ENCODE measurements around the gene NR3C2. TPM values are rescaled to one million over a fixed set of nuclear protein-coding genes. Genes with fewer than 3 reads are reported as not detected.

The NR3C2 gene
- total RNA-seq, 1 donor from 2014 or later: 0.79 TPM

GRCh38 chr4:148057984-148058859 lies 384.0 kb downstream of the NR3C2 start:
- TF ChIP-seq, protein P1, sequence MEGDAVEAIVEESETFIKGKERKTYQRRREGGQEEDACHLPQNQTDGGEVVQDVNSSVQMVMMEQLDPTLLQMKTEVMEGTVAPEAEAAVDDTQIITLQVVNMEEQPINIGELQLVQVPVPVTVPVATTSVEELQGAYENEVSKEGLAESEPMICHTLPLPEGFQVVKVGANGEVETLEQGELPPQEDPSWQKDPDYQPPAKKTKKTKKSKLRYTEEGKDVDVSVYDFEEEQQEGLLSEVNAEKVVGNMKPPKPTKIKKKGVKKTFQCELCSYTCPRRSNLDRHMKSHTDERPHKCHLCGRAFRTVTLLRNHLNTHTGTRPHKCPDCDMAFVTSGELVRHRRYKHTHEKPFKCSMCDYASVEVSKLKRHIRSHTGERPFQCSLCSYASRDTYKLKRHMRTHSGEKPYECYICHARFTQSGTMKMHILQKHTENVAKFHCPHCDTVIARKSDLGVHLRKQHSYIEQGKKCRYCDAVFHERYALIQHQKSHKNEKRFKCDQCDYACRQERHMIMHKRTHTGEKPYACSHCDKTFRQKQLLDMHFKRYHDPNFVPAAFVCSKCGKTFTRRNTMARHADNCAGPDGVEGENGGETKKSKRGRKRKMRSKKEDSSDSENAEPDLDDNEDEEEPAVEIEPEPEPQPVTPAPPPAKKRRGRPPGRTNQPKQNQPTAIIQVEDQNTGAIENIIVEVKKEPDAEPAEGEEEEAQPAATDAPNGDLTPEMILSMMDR (IDR thresholded peaks at IDR 0.05; ENCODE audit: insufficient read depth, low read length, severe bottlenecking): no peak
- DNase-seq (ENCODE audit: low read depth) (no peak), FAIRE-seq (no peak)
- Histone ChIP-seq H3K27me3 (ENCODE audit: control insufficient read depth, insufficient read depth, low read length) (no peaks in the 10 kb centered on the region), H3K4me3 (ENCODE audit: low read depth, low read length) (no peak overlapping the region), H3K36me3 (ENCODE audit: control insufficient read depth, insufficient read depth, low read length) (no peaks in the 10 kb centered on the region)

DNA sequence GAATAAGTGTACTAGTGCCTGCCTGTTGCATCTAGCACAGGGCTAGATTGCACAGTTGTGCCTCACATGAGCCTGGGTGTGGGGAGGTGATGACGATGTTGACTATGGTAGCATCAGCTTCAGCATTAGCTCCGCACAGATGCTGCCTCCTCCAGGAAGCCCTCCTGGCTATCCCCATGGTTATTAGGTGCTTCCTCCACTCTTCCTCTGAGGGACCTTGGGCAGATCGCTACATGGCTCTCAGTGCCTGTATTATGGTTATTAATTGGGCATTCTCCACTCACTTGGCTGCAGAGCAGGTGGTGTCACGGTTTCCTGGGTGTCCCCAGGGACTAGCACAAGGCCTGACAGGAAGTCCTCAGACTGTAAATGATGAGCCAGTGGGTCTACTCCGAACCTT lies 384.7 kb downstream of the NR3C2 start:
- TF ChIP-seq, protein P1 (IDR thresholded peaks at IDR 0.05; ENCODE audit: insufficient read depth, low read length, severe bottlenecking): no peak
- no peak overlapping the region for H3K4me3 ChIP-seq (ENCODE audit: low read depth, low read length)
- FAIRE-seq: peak; percentile 13
- DNase-seq (ENCODE audit: low read depth): no peak
- H3K27me3 ChIP-seq (ENCODE audit: control insufficient read depth, insufficient read depth, low read length): no peaks in the 10 kb centered on the region
- no peaks in the 10 kb centered on the region for H3K36me3 ChIP-seq (ENCODE audit: control insufficient read depth, insufficient read depth, low read length)

DNA sequence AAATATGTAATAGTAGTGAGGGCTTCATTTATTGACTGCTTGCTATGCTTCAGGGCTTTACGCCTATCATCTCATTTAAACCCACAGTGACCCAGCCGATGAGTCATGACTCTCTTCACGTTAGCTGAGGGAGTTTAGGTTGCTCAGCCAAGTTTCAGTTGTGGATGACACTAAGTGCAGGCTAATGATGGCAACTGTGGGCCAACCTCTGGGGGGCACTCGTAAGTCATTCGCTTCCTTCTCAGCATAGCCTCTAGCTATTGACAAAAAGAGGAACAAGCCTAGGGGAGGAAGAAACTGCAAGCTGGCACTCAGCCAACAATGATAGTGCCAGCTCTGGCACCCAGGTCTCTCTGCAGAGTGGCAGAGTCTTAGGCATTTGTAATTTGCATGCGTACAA lies 385.3 kb downstream of the NR3C2 start:
- peak; percentile 63 for DNase-seq (ENCODE audit: low read depth)
- H3K4me3 ChIP-seq (ENCODE audit: low read depth, low read length): no peak overlapping the region
- H3K27me3 ChIP-seq (ENCODE audit: control insufficient read depth, insufficient read depth, low read length): no peaks in the 10 kb centered on the region
- TF ChIP-seq, protein P1 (IDR thresholded peaks at IDR 0.05; ENCODE audit: insufficient read depth, low read length, severe bottlenecking): no peak
- H3K36me3 ChIP-seq (ENCODE audit: control insufficient read depth, insufficient read depth, low read length): no peaks in the 10 kb centered on the region
- FAIRE-seq: no peak

DNA sequence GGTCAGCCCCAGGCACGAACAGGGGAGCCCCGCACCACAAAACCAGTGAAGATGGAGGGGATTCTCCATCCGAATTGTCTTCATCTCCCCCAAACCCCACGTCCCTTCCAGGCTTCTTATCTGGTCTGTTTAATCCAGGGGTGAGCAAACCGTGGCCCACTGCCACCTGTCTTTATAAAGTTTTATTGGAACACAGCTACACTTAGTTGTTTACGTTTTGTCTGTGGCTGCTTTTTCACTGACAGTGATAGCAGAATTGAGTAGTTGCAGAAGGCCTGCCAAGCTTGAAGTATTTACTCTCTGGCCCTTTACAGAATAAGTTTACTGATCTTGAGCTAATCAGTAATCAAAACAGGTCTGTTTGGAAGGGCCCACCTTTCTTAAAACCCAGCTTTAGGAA lies 386.4 kb downstream of the NR3C2 start:
- Histone ChIP-seq H3K27me3 (ENCODE audit: control insufficient read depth, insufficient read depth, low read length) (no peaks in the 10 kb centered on the region), H3K36me3 (ENCODE audit: control insufficient read depth, insufficient read depth, low read length) (no peaks in the 10 kb centered on the region), H3K4me3 (ENCODE audit: low read depth, low read length) (no peak overlapping the region)
- FAIRE-seq (no peak), DNase-seq (ENCODE audit: low read depth) (no peak)
- TF ChIP-seq, protein P1 (IDR thresholded peaks at IDR 0.05; ENCODE audit: insufficient read depth, low read length, severe bottlenecking): no peak

DNA sequence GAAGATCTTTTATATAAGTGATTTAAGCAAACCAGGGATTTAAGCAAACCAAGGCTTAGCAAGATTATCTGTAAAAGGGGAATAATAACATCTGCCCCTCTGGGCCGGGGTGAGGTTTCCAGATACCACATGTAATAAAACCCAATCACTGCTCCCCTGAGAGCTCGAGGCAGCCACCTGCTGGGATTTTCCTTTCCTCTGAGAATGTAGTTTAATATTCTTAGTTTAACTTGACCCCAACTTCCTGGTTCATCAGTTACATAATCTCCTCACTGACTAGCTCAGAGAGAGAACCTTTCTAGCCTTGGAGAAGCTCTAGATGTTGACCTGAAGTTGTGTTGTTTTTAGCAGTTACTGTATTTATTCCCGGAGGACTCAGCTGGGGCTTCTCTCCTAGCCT lies 387.9 kb downstream of the NR3C2 start:
- Histone ChIP-seq H3K27me3 (ENCODE audit: control insufficient read depth, insufficient read depth, low read length) (no peaks in the 10 kb centered on the region), H3K4me3 (ENCODE audit: low read depth, low read length) (no peak overlapping the region), H3K36me3 (ENCODE audit: control insufficient read depth, insufficient read depth, low read length) (no peaks in the 10 kb centered on the region)
- DNase-seq (ENCODE audit: low read depth) (peak; percentile 16), FAIRE-seq (no peak)
- TF ChIP-seq, protein P1 (IDR thresholded peaks at IDR 0.05; ENCODE audit: insufficient read depth, low read length, severe bottlenecking): no peak
